COLO829 (cell line): ENCODE data around the gene PDE6B.
"Not testable (repeated sequence)": the region's sequence is repeated elsewhere in the genome, so short reads cannot be mapped to it uniquely, and the experiment has no call there.

Experiments used
- DNase-seq: peaks from one replicate; pipeline ENCODE4 v3.0.0; 2012; ENCODE audit warnings: low spot score

The PDE6B gene

DNA sequence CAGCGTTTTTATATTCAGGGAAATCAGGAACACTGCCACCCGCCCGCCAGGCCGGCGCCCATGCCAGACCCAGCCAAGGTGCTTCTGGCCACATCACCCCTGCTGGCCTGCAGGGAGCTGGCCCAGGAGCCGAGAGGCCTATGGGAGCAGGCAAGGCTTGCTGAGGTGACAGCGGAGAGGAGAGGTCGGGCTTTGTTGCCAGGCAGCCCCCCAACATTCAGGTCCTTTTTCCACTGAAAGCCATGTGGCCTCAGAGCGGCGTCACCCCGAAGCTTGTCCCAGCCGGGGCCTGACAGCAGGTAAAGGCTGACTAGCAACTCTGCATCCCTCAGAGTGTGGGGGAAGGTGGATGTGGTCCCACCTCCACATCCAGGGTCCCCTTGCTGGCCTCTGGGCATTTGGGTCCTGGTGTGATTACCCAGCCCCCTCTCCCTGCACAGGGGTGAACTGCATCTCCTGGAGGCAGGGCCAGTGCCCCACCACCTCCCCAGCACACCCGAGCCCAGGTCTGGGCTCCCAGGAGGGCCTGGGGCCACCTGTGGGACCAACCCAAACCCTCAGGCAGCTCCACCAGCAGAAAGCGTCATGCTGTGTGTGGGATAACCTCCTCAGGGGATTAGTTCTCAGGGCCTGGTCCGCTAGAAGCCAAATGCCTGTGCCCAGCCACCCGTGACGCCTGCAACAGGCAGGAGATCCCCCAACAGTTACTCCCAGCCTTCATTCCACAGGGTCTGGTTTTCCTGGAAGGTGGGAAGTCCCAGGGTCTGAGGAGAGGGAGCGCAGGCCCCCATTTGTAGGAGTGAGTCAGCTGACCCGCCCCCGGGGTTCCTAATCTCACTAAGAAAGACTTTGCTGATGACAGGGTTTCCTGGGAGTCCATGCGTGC is at the start of gene PDE6B:
Gene PDE6B, plus strand, starts transcription at position 869 of the 886 bp plus-strand sequence. CDS start 54 bp downstream, outside the sequence.
- DNase-seq = no peak

DNA sequence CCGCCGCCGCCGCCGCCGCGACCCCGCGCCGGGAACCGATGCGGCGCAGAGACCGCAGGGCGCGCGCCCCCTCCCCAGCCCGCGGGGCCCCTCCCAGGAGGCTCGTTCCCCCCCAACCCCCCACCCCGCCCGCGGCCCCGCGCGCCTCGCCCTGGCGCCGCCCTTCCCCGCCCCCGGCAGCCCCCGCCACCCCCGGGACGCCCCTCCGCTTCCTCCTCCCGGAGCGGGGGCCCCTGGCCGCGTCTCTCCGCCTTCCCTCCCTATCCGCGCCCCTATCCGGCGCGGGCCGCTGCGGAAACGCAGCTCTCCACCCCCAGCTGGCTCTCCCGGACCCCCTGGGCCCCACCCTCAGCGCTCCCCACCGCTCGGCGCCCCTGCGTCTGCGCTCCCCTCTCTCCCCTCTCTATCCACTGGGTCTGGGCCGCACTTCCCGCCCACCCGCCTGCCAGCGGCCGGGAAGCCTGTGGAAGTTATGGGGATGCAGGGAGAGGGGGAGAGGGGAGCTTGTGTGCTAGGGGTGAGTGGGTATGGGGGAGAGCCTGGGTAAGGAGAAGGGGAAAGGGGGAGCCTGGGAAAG is 49.0 kb upstream of the PDE6B start, which contains the start of gene TMEM271:
Gene TMEM271, minus strand, starts transcription at position 51 of the 577 bp plus-strand sequence. CDS start 233 bp downstream, outside the sequence.
- no peak for DNase-seq

DNA sequence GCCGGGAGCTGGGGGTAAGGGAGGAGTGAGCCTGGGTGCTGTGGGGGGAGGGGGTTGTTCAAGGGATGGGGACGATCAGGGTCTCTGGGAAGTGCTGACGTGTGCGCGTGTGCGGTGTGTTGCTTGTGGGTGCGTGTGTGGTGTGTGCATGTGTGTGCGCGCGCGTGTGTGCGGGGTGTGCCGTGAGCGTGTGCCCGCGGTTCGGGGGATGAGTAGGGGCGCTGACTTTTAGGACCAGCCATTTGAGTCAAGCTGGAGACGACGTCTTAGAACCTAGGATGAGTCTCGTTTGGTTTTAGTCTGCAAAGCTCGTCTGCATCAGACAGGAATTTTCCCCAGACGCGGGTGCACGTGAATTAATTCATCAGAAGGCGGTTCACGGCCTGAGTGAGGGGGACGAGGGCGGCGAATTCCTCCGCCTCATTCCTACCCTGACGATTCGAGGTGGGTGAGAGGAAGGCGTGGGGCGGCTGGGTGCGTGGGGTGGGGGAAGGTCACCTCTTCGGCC is 48.3 kb upstream of the PDE6B start:
- no peak for DNase-seq

DNA sequence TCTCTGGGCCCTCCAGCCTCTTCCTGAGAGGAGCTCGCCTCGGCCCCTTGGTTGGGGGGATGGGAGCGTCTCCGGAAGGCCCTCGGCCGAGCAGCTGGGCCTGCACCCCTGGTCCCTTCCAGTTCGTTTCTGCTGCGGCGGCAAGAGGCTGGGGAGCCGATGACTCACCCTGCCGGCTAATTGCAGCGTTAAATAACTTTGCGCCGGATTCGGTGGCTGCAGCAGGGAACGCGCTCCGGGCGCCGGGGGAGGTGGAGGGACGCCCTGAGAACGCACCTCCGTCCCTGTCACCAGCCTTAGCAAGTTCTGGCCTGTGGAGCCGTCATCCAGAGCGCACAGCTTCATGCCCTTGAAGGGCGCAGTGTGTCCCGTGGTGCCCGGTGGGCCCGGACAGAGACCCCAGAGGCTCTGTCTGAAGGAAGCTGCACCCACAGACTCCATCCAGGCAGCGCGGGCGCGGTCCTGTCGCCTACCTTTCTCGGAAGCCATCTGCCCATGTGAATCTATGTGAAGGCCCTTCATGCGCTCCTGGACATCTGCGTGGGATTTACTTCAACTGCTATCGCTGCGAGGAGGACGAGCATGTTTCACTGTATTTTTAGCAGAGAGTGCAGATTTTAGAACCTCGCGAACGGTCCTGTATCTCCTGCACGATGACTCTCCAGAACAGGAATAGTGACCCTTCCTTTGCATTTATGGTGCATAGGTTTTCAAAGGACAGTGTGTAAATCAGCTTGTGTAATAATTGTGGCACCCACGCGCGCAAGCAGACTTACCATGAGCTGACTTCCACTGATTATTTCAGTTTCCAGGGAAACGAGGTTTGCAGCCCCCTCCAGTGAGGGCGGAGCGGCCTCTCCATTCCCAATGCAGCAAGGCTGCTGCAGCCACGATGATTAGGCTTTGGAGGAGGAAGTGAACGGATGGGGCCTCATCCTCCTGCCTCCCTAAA is 47.6 kb upstream of the PDE6B start:
- DNase-seq = no peak

DNA sequence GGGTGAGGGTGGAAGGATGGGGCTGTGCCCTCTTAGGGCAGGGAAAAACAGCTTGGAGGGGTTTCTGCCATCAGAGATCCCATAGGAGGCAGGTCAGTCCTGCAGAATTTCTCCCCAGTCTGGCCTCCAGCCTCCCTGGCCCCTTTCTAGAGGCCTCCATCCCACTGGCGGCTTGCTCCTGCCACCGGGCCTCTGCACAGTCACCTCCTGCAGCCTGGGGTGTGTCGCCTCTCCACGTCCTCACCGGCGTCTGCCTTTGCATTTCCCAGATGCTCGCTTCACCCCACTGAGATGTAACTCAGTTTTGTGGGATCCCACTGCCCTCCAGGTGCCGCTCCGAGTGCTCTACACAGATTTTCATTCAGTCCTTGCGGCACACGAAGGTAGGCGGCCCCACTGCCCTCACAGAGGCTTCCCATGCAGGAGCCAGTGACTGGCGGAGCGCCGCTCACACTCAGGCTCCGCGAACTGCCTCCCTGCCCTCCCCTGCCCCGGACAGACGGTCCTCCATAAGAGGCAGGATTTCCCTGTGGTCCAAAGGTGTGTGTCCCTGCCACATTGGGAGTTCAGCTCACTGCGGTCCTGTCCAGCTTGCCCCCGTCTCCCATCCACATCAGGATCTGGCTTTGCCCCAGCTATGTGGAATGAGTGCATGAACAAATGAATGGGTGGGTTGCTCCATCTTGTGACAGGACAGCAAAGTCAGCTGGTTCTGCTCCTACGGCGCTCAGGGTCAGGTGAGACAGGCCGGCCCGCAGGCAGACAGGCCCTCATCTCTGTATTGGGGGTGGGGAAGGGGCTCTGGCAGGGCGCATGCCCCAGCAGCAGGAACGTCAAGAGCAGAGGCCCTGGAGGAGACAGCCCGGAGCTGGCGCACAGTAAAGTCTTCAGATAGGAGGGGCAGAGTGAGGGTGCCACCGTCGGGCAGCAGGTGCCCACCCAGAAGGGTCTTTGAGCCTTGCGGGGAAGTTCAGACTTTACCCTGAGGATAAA is 46.6 kb upstream of the PDE6B start:
- DNase-seq = no peak

DNA sequence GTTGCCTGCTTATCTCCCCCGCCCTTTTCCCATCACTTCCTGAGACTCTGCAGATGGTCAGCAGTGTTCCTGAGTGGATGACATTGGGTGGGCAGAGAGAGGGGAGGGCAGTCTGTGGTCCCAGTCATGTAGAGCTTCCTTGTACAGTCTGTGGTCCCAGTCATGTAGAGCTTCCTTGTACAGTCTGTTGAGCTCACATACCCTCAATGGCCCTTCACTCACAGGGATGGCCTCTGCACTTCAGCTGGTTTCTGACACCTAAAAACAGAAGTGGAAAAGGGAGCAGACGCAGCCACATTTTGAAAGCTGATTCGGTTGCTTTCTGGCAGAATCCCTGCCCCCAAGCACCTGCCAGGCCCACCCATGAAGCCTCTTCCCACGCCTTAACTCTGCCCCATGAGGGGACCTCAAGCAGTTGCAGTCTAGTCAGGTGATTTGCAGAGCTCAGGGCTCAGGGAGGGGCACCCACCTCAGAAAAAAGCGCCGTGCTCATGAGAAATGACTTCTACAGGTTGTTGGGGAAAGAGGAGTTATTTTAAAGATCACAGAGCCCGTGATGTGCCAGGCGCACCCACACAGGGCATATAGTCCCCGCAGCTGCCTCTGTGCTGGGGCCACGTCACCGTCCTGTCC is 45.7 kb upstream of the PDE6B start:
- DNase-seq = no peak

DNA sequence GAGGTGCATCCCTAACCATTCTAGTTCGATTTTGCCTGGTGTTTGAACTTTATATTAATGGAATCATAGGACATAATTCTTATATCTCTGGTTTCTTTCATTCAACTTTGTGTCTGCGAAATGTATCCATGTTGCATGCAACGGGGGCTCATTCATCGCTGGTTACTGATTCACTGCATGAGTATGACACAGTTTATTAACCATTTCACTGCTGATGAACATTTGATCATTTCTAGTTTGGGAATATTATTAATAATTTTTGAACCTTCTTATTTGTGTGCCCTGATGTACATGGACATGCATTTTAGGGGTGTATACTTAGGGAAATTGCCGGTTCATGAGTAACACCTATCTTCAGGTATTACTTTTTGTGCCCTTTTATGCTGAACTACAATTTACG is 44.2 kb upstream of the PDE6B start:
- DNase-seq = no peak

DNA sequence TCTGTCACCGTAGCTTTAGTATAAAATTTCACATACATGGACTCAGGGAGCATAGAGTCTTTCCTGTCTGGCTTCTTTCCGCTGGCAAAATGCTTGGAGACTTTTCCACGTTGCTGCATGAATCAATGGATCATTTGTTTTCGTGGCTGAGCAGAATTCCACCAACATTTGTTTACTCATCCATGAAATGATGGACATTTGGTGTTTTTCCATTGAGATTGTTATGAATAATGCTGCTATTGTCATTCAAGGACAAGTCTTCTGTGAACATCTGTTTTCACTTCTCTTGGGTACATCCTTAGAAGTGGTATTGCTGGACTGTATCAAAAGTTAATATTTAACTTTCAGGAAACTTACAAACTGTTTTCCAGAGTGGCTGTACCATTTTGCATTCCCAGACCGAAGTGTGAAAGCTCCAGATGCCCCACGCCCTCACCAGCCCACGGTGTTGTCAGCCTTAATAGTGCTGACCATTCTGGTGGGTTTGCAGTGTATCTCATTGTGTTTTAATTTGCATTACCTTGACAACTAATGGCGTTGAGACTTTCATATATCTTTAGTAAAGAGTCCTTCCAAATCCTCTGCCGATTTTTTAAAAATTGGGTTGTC is 43.5 kb upstream of the PDE6B start:
- DNase-seq = peak; percentile 62

DNA sequence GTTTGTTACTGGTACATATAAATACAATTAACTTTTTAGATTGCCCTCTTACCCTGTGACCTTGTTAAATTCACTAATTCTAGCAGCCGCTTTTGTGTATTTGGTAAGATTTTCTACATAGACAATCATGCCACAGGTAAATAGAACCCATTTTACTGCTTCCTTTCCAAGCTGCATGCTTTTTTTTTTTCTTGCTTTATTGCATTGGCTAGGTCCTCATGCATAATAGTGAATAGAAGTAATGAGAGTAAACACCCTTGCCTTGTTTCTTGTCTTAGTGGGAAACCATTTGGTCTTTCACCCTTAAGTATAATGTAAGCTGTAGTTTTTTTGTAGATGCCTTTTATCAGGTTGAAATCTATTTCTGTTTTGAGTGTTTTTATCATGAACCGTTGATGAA is 41.6 kb upstream of the PDE6B start:
- no peak for DNase-seq

DNA sequence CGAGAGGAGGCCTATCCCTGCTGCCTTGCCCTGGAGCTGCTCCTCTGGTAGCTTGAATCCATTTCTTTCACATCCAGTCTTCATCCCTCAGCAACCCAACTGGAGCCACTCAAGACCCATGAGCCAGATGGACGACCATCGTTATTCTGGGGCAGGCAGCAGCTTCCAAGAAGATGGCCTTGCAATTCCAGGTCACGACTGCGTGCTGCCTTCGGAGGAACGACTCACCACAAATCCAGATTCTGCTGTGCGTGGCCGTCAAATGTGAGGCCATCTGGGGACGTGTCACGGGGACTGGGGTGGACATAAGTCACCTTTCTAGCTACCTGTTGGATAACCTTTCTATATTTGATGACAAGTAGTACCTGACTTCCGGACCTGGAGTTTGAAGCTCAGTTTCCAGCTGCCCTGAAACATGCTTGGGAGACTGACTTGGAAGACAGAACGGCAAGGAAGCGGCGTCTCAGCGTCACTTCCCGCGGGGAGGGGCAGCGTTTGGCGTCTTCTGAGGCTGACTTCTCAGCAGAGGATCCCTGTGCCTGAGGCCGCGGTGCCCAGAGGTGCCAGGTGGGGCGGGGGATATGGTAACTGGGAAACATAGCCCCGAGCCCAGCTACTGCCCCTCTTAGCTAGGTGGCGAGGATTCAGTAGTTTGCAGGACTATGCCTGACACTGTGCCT is 37.6 kb upstream of the PDE6B start:
- DNase-seq = no peak

DNA sequence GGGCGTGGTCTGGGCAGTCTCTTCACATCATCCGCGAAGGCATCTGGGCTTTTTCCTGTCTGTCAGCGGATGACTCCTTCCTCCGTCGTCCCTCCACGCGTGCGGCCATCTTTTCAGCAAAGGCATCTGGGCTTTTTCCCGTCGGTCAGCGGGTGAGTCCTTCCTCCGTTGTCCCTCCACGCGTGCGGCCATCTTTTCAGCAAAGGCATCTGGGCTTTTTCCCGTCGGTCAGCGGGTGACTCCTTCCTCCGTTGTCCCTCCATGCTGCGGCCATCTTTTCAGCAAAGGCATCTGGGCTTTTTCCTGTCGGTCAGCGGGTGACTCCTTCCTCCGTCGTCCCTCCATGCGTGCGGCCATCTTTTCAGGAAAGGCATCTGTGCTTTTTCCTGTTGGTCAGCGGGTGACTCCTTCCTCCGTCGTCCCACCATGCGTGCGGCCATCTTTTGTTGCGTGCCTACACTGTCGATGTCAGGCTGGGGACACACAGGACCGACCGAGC is 37.0 kb upstream of the PDE6B start:
- DNase-seq = no peak

DNA sequence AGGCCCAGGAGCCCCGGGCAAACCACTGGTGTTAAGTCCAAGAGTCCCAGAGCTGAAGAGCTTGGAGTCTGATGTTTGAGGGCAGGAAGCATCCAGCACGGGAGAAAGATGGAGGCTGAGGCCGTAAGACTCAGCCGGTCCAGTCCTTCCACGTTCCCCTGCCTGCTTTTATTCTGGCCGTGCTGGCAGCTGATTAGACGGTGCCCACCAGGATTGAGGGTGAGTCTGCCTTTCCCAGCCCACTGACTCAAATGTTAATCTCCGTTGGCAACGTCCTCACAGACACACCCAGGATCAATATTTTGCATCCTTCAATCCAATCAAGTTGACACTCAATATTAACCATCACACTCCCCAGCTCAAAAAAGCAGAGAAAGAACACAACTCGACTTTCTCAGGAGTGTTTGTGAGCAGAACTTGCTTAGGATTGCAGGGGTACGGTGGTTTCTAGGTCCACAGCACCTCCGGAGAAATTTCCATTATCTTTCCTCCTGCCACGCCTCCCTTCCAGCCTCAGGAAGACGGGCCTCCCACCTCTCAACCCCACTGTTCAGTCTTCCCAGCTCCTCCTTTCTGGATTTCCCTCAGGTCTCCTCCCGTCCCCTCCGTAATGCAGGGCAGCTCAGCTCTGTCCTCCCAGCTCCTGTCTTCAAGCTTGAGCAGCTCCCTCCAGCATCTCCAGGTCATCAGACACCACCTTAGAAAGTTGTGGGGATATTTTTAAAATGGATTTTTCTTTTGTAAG is 36.0 kb upstream of the PDE6B start:
- no peak for DNase-seq

DNA sequence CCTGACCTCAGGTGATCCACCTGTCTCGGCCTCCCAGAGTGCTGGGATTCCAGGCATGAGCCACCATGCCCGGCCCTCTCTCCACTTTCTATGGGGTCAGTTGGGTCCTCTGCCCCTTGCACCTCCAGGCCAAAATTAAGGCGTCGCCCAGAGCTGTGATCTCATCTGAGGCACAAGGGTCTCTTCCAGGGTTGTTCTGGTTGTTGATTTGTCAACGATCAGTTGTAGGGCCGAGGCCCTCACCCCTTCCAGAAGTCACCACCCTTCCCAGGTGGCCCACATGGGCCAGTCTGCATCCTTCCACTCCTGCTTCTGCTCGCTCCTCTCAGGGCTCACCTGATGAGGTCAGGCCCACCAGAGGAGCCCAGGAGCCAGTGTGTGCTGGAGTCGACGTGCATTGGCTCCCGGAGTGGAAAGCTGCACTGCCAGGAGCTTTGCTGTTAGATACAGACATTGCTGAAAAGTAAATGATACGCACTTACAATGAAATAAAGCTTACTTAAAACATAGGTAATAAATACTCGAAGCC is 35.0 kb upstream of the PDE6B start:
- DNase-seq = no peak

DNA sequence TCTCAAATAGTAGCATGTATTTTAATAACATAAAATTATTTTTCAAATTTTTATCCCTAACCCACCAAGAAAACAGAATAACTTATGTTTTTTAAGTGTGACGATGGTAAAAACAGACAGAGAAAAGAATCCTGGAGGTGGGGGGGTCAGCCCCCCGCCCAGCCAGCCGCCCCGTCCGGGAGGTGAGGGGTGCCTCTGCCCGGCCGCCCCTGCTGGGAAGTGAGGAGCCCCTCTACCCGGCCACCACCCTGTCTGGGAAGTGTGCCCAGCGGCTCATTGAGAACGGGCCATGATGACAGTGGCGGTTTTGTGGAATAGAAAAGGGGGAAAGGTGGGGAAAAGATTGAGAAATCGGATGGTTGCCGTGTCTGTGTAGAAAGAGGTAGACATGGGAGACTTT is 33.2 kb upstream of the PDE6B start:
- DNase-seq = not testable (repeated sequence)

DNA sequence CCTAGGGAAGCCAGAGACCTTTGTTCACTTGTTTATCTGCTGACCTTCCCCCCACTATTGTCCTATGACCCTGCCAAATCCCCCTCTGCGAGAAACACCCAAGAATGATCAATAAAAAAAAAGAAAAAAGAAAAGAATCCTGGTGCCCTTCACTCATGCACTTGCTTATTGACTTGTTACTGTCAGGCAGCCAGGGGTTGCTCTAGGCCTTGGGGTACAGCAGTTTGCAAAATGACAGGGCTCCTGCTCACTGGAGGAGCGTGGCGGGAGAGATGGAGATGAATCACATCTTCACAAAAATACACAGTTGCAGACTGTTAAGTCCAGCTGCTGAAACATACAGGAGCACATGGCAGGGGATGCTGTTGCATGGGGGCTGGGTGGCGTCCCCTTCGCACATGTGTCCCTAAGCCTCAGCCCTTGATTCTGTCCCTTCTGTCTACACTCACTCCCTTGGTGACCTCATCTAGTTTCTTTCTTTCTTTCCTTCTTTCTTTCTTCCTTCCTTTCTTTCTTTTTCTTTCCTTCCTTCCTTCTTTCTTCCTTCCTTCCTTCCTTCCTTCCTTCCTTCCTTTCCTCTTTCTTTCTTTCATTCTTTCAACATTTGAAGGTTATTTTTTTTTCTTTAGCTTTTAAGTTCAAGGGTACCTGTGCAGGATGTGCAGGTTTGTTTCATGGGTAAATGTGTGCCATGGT is 32.4 kb upstream of the PDE6B start:
- no peak for DNase-seq

DNA sequence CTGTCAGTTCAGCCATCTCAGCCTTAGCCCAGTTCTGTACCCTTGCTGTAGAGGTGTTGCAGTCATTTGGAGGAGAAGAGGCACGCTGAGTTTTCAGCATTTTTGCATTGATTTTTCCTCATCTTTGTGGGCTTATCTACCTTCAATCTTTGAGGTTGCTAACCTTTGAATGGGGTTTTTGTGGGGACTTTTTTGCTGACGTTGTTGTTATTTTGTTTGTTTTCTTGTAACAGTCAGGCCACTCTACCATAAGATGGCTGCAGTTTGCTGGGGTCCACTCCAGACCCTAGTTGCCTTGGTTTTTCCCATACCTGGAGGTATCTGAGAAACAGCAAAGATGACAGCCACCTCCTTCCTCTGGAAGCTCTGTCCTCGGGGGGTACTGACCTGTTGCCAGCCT is 26.4 kb upstream of the PDE6B start:
- no peak for DNase-seq

DNA sequence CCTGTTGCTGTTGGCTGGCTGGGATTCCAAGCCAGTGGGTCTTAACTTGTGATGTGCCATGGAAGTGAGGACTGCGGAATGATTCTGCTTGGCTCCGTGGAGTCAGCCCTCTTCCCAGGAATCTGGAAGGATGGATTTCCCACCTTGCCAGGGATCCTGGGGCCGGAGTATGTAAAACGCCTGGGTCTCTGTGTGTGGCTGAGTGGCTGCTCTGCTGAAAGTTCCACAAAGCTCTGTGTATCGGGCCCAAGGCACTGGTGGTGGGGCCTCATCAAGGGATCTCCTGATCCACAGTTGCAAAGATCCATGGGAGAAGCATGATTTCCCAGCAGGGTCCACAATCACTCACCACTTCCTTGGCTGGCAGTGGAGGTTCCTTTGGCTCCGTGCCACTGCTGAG is 25.2 kb upstream of the PDE6B start:
- no peak for DNase-seq
